PC-9 (cell line): ENCODE data around the gene ITGA2B. TPM values are rescaled to one million over a fixed set of nuclear protein-coding genes. Genes with fewer than 3 reads are reported as not detected.

ENCODE experiments used
- BruUV-seq: library from RNA; stranded (reverse); fragments of 400-500 nt; replicated peaks from 2 replicates; lab custom pipeline; 2021; lab: Mats Ljungman, UMichigan
- CTCF ChIA-PET: fragments of 300-600 bp; sonication (Branson Sonifier 250); formaldehyde crosslinking; loops from one replicate; lab custom pipeline; 2022; ENCODE audit warnings: antibody characterized with exemption; lab: Charles Lee
- POLR2A ChIA-PET: fragments of 300-600 bp; sonication (Branson Sonifier 250); formaldehyde crosslinking; loops from one replicate; lab custom pipeline; 2022; ENCODE audit warnings: antibody characterized with exemption; ENCODE audit not compliant: unreplicated experiment; lab: Charles Lee
- DNase-seq, 2 experiments: peaks; one replicate each; pipeline versions ENCODE4 v3.0.0 to v3.0.0-alpha.2; 2015 to 2022; ENCODE audit warnings: mixed read lengths in 1 of 2
- H2AFZ ChIP-seq: fragments of 200-600 bp; sonication (generic); 2 replicates; pipeline ENCODE4 v1.8.1; 2017; ENCODE audit warnings: antibody characterized with exemption
- H3F3A ChIP-seq: fragments of 200-600 bp; sonication (generic); 2 replicates; pipeline ENCODE4 v1.8.1; 2017; ENCODE audit warnings: antibody characterized with exemption, mild to moderate bottlenecking, low read depth; ENCODE audit not compliant: insufficient read depth
- H3K27ac ChIP-seq: fragments of 200-600 bp; sonication (generic); 2 replicates; pipeline ENCODE4 v1.6.1; 2016; ENCODE audit warnings: mixed run types
- H3K27me3 ChIP-seq: fragments of 200-600 bp; sonication (generic); 2 replicates; pipeline ENCODE4 v1.6.1; 2016; ENCODE audit warnings: low read depth, mixed run types; ENCODE audit not compliant: insufficient read depth
- H3K36me3 ChIP-seq: fragments of 200-600 bp; sonication (generic); 2 replicates; pipeline ENCODE4 v1.6.1; 2016; ENCODE audit warnings: low read depth, mixed run types
- H3K4me1 ChIP-seq: fragments of 200-600 bp; sonication (generic); replicated peaks from 2 replicates; pipeline ENCODE4 v1.6.1; 2016; ENCODE audit warnings: mixed run types; ENCODE audit not compliant: insufficient read depth
- H3K4me2 ChIP-seq: fragments of 200-600 bp; sonication (generic); 2 replicates; pipeline ENCODE4 v1.6.1; 2017; ENCODE audit warnings: mixed run types
- H3K4me3 ChIP-seq: fragments of 200-600 bp; sonication (generic); 2 replicates; pipeline ENCODE4 v1.6.1; 2016; ENCODE audit warnings: mixed run types
- H3K79me2 ChIP-seq: fragments of 200-600 bp; sonication (generic); 2 replicates; pipeline ENCODE4 v1.6.1; 2017; ENCODE audit warnings: low read depth, mixed run types
- H3K9me2 ChIP-seq: fragments of 200-600 bp; sonication (generic); 2 replicates; pipeline ENCODE4 v1.8.1; 2017; ENCODE audit warnings: mild to moderate bottlenecking; ENCODE audit not compliant: insufficient read depth
- H3K9me3 ChIP-seq: fragments of 200-600 bp; sonication (generic); 2 replicates; pipeline ENCODE4 v1.8.1; 2016; ENCODE audit warnings: low read depth; ENCODE audit not compliant: insufficient read depth
- H4K20me1 ChIP-seq: fragments of 200-600 bp; sonication (generic); 2 replicates; pipeline ENCODE4 v1.8.1; 2017; ENCODE audit not compliant: insufficient read depth
- EZH2 ChIP-seq: fragments of 200-600 bp; sonication (generic); IDR thresholded peaks from 2 replicates; pipeline ENCODE4 v1.8.0; 2017; ENCODE audit warnings: antibody characterized with exemption, low read depth
- intact Hi-C: fragments of 100-400 bp; cut with micrococcal nuclease; formaldehyde crosslinking; loops from one replicate; pipeline ENCODE4 v1.10.0; 2022; ENCODE audit not compliant: unreplicated experiment
- total RNA-seq: library from RNA; stranded (reverse); gene quantifications from 2 replicates; pipeline ENCODE4 v1.2.3, GENCODE V29; 2021
- TF ChIP-seq, protein P1 (sequence below): fragments of 200-600 bp; sonication (generic); conservative IDR thresholded peaks from 2 replicates; pipeline ENCODE4 v1.6.1; 2017; ENCODE audit warnings: mixed run types, antibody characterized with exemption, mild to moderate bottlenecking, moderate library complexity

The ITGA2B gene
- total RNA-seq, 1 experiment from 2014 or later: 5.7 TPM

DNA sequence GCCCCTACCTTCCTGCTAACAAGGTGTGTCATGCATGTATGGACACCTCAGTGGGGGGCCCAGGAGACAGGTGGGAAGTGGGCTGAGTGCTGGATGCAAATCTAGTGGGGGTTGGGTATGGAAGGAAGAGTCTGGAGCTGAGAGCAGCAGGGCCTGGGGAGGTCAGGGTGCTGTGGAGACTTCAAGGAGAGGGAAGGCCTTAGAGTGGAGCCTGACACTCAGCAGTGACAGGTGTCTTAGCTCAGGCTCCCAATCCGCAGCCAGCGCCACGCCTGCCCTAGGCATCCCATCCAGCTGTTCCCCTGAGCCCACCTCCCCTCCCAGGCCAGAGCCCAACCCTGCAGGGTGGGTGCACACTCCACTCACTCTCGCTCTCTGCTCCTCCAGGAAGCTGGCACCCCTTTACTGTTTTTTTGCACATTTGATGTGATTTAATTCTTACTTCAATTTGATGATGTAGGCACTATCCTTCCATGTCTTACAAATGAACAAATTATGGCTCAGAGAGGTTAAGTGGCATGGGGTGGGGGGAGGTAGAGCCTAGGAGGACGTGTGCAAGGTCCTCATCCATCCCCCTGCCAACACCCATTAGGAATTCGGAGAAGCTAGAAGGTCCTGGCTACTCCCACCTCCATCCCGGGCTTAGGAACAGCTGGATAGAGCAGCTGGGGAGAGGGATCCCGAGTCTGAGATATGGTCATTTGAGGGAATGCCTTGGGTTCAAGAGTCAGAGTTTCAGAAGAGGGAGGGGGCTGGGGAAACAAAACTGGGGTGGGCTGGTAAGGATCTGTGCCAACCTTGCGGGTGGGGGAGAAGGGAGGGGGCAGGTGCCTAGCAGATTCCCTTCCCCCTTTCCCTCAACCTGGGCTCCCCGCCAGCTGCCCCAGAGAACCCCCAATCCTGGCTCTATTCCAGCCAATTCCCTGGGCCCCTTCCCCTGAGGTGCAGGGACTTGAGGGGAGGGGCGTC lies 27.9 kb downstream of the ITGA2B start:
- no TSS peak for BruUV-seq
- no peak overlapping the region for H3K4me2 ChIP-seq
- POLR2A ChIA-PET: no interaction called here

DNA sequence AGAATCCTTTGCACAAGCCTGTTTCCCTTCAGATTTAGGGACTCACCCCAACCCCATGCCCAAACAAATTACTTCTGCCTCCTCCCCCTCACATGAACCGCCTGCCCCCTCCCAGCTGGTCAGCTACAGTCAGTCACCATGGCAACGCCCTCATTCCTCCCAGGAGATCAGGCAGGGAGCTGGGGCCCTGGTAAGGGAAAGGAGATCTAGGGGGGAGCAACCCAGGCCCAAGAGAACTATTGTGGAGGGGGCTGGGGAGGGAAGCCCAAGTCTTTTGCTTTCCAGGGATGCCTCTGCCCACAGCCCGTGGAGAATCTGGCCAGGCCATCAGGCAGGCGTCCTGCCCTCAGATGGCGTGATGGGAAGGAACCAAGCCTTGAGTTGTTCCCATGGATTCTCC lies 28.6 kb downstream of the ITGA2B start:
- BruUV-seq: no TSS peak
- Histone ChIP-seq H3K36me3 (no peaks in the 10 kb centered on the region), H3F3A (peaks cover 5% of the 10 kb centered on the region; the same call in 1 of the 2 replicates), H4K20me1 (no peaks in the 10 kb centered on the region), H3K4me1 (no peaks in the 10 kb centered on the region), H3K27me3 (peaks cover 10% of the 10 kb centered on the region; the same call in 1 of the 2 replicates), H3K79me2 (no peaks in the 10 kb centered on the region), H3K4me2 (no peak overlapping the region), H3K4me3 (no peak overlapping the region), H3K27ac (no peak overlapping the region), H3K9me2 (no peaks in the 10 kb centered on the region), H2AFZ (no peak overlapping the region), H3K9me3 (no peaks in the 10 kb centered on the region)
- no peak for DNase-seq
- no peak for TF ChIP-seq EZH2
- TF ChIP-seq, protein P1, sequence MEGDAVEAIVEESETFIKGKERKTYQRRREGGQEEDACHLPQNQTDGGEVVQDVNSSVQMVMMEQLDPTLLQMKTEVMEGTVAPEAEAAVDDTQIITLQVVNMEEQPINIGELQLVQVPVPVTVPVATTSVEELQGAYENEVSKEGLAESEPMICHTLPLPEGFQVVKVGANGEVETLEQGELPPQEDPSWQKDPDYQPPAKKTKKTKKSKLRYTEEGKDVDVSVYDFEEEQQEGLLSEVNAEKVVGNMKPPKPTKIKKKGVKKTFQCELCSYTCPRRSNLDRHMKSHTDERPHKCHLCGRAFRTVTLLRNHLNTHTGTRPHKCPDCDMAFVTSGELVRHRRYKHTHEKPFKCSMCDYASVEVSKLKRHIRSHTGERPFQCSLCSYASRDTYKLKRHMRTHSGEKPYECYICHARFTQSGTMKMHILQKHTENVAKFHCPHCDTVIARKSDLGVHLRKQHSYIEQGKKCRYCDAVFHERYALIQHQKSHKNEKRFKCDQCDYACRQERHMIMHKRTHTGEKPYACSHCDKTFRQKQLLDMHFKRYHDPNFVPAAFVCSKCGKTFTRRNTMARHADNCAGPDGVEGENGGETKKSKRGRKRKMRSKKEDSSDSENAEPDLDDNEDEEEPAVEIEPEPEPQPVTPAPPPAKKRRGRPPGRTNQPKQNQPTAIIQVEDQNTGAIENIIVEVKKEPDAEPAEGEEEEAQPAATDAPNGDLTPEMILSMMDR: no peak
- ChIA-PET CTCF (no interaction called here), POLR2A (no interaction called here)
- intact Hi-C loops: no loop called here

More for the DNA sequence above, 27.9 kb downstream of the ITGA2B start:
- intact Hi-C loops: no loop called here
- CTCF ChIA-PET: no interaction called here
- H2AFZ ChIP-seq: no peak overlapping the region
- H3K9me3 ChIP-seq: no peaks in the 10 kb centered on the region
- H3K4me3 ChIP-seq: no peak overlapping the region
- H3K4me1 ChIP-seq: no peaks in the 10 kb centered on the region
- no peak overlapping the region for H3K27ac ChIP-seq
- no peak for DNase-seq
- H3K9me2 ChIP-seq: no peaks in the 10 kb centered on the region
- H4K20me1 ChIP-seq: no peaks in the 10 kb centered on the region
- H3K27me3 ChIP-seq: peaks cover 18% of the 10 kb centered on the region; the same call in 1 of the 2 replicates
- no peaks in the 10 kb centered on the region for H3K36me3 ChIP-seq
- no peak for TF ChIP-seq EZH2
- TF ChIP-seq, protein P1: no peak
- H3K79me2 ChIP-seq: no peaks in the 10 kb centered on the region
- peaks cover 5% of the 10 kb centered on the region; the same call in 1 of the 2 replicates for H3F3A ChIP-seq

DNA sequence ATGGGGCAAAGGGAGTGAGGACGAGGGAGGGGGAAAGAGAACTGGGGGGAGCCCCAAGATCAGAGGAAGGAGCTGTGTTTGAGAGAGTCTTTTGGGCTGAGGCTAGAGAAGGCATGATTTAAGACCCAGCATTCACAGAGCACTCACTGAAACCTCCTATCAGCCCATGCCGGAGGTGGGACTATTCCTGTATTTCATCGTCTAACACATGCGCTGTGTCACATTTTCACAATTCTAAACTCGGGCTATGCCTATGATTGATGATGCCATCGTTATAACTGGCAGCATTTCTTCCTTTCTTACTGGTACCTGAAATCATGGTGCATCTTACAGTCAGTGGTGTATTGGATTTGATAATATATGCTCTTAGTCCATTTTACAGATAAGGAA lies 29.3 kb downstream of the ITGA2B start:
- H3K4me2 ChIP-seq: no peak overlapping the region
- no peak overlapping the region for H3K27ac ChIP-seq
- no peaks in the 10 kb centered on the region for H3K9me2 ChIP-seq
- BruUV-seq: no TSS peak
- peaks cover 5% of the 10 kb centered on the region; the same call in 1 of the 2 replicates for H3F3A ChIP-seq
- TF ChIP-seq EZH2: no peak
- TF ChIP-seq, protein P1: no peak
- ChIA-PET CTCF (no interaction called here), POLR2A (interaction anchor here (0.7 kb wide), 1 partner anchor 163 kb away, joined by 3 read pairs; no protein-coding TSS in a partner anchor)
- no peaks in the 10 kb centered on the region for H3K79me2 ChIP-seq
- DNase-seq: no peak
- H3K27me3 ChIP-seq: peaks cover 3% of the 10 kb centered on the region; the same call in 1 of the 2 replicates
- H3K9me3 ChIP-seq: no peaks in the 10 kb centered on the region
- intact Hi-C loops: no loop called here
- H3K4me3 ChIP-seq: no peak overlapping the region
- H4K20me1 ChIP-seq: no peaks in the 10 kb centered on the region
- H3K4me1 ChIP-seq: no peaks in the 10 kb centered on the region
- no peaks in the 10 kb centered on the region for H3K36me3 ChIP-seq
- H2AFZ ChIP-seq: no peak overlapping the region
